Measurements from ENCODE around the gene IFITM1.
"Not testable (repeated sequence)": the region's sequence is repeated elsewhere in the genome, so short reads cannot be mapped to it uniquely, and the experiment has no call there.

IFITM1 gene

DNA sequence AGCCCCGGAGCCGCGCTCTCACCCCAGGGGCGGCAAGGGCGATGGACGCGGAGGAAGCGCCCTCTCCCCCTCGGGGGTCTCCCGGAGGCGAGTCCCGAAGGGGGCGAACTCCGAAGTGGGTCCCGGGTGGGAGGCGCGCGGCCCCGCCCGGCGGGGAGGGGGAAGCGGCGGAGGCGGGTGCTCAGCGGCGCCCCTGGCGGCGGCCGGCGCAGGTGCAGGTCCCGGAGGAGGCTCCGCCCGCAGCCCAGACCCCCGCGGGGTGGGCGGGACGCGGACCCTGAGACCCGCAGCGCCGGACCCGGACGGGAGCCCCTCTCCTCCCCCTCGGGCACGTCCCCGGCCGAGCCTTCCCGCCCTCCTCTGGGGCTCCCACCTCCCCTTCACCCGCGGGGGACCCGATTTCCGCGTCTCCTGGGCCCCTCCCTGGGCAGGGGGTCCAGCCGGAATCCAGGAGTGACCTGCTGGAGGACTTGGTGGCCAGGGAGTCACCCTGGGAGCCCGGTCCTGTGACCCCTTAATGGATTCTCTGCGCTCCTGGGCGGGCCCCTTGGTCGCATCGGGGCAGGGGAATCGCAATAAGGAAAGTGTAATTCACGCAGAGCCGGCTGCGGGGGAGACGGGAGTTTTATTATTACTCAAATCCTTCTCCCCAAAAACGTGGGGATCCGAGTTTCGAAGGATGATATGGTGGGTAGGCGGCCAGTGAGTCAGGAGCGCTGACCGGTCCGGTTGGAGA is 2.7 kb upstream of the IFITM1 start:
- DNase-seq = not testable (repeated sequence)

DNA sequence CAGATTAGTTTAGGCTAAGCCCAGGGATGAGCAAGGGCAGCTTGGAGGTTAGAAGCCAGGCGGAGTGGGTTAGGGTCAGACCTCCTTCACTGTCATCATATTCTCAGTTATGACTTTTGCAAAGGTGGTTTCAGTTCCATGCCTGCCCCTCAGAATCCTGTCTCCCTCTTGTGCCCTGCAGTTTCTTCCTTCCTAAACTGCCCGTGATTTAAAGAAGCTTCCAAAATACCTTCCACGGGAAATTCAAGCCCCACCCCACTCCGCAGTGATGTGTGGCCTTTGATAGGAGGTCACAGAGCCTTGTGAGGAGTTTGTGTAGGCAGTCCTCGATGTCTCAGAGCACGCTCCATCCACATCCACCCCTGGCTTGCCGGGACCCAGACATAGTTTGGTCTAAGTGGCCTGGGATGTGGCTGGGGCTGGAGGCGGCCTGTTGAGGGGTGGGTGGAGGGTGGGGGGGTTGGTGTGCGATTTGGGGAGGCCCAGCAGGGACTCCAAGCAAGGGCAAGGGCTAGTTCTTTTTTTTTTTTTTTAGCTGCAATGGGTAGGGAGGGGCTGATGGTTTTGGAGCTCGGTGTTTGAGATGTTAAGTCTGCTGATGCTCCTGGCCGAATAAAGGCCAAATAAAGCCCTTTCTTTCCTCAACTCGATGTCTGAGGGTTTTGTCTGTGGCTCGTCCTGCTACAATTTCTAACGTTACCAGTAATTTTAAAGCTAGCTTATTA is 1.6 kb upstream of the IFITM1 start:
- no peak for DNase-seq

DNA sequence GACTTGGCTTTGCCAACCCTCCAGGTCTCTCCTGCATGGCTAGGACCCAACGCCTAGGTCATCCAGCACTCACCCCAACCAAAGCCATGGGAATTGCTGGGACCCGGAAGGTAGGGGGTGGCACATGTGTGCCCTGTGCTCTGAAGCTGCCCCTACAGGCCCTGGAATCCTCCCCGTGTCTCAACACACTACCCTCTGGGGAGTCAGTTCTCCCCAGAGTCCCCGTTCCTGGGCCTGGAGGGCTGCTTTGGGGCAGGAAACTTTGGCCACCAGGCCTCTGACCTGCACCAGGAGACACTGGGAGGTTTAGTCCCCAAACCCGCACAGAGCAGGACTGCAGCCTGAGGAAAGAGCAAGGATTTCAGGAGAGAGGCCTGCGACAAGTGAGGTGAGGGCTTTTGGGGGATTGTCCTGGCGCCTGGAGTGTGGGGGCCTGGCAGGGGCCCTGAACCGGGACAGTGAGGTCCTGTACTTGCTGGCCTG is 495 bp upstream of the IFITM1 start:
- no peak for DNase-seq

DNA sequence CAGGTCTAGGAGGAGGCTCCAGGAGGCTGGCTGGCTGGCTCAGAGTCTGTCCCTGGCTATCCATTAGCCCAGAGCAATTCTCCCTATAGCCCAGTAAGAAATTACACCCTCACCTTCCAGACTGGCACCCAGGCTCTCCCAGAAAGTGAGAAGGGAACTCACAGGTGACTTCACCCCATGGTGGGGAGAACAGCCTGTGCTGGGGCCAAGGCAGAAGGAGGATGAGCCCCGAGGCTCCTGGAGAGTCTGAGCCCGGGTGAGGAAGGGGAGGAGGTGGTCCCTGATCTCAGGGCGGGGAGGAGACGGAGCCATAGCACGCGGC is 675 bp downstream of the IFITM1 start:
- not testable (repeated sequence) for DNase-seq

DNA sequence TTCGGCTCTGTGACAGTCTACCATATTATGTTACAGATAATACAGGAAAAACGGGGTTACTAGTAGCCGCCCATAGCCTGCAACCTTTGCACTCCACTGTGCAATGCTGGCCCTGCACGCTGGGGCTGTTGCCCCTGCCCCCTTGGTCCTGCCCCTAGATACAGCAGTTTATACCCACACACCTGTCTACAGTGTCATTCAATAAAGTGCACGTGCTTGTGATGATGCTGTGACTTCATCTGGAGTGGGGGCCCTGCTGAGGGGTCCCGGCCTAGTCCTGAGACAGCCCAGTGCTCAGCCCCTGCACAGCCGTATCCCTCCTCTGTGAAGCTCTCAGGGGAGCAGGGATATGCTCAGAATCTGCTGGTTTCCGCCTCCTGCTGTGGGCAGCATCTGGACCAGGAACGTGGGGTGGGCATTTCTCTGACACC is 1.2 kb downstream of the IFITM1 start:
- no peak for DNase-seq

DNA sequence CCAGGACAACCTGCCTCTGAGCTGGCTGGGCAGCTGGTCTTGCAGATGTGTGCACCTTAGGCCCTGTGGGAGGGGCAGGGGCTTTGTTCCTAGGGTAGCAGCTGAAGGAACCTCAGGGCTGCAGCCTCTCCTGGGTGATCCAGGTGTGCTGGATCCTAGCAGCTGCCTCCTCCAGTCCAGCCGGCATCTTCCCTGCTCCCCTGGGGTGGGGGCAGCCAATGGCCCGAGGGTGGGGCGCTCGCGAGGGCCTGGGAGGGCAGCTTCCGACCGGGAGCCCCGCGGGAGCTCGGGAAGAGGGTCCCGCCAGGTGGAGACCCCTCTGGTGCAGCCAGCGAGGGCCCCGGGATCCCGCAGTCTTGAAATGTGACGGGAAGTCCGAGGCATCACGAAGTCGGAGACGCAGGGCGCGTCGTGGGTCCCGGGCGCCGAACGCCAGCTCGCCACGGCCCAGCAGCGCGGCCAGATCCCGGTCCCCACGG is 1.7 kb downstream of the IFITM1 start:
- DNase-seq = no peak

DNA sequence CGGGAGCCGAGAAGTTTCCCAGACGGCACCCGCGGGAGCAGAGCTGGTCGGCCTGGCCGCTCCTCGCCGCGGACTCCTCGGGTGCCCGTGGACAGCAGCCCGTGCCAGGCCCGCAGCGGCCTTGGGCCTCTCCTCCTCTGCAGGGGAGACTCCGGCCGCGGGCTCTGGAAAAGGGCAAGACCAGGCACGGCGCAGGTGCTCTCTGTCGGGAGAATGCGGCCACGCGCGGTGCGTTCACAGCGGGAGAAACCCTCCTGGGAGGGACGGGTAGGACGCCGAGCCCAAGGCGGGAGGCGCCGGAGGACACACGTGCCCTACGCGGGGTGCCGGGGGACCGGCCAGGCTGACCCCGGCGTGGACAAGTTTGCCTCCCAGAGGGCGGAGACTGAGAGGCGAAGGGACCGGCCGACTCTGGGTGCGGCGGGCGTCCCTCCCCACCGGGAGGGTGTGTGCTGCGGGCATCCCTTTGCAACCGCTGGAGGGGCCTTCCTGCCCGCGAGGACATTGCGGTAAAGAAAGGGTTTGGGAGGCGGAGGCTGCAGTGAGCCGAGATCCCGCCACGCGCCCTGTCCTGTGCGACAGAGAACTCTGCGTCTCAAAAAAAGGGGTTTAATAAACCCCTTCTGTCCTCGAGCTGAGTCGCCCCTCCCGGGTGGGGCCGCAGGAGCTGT is 2.3 kb downstream of the IFITM1 start:
- DNase-seq = no peak

DNA sequence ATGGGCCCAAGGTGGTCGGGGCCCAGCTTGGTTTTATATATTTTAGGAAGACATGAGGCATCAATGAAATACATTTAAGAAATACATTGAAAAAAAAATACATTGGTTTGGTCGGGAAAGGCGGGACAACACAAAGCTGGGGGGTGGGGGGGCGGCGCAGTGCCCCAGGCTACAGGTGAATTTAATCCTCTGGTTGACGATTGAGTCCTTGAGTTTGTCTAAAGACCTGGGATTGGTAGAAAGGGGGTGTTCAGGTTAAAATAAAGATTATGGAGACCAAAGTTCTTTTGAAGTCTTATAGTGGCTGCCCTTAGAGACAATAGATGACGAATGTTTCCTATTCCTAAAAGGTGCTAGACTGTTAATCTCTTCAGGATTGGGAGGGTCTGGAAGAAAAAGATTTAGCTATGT is 3.1 kb downstream of the IFITM1 start:
- no peak for DNase-seq

DNA sequence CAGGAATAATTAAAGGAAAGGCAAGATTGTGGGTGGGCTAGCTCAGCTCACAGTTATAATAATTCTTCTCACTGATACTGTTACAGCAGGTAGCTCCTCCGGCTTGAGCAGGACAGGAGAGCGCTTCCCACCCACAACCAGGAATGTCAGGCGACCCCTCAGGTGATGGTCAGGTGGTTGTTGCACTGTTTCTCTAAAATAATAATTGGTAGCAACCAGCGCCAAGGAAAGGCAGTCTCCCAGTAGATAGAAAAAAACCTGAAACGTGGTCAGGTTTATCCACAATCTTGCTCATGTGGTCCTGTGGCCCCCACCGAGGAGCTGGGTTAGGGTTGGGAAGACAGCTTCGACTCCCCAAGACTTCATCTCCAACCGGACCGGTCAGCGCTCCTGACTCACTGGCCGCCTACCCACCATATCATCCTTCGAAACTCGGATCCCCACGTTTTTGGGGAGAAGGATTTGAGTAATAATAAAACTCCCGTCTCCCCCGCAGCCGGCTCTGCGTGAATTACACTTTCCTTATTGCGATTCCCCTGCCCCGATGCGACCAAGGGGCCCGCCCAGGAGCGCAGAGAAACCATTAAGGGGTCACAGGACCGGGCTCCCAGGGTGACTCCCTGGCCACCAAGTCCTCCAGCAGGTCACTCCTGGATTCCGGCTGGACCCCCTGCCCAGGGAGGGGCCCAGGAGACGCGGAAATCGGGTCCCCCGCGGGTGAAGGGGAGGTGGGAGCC is 4.0 kb downstream of the IFITM1 start:
- DNase-seq = not testable (repeated sequence)

DNA sequence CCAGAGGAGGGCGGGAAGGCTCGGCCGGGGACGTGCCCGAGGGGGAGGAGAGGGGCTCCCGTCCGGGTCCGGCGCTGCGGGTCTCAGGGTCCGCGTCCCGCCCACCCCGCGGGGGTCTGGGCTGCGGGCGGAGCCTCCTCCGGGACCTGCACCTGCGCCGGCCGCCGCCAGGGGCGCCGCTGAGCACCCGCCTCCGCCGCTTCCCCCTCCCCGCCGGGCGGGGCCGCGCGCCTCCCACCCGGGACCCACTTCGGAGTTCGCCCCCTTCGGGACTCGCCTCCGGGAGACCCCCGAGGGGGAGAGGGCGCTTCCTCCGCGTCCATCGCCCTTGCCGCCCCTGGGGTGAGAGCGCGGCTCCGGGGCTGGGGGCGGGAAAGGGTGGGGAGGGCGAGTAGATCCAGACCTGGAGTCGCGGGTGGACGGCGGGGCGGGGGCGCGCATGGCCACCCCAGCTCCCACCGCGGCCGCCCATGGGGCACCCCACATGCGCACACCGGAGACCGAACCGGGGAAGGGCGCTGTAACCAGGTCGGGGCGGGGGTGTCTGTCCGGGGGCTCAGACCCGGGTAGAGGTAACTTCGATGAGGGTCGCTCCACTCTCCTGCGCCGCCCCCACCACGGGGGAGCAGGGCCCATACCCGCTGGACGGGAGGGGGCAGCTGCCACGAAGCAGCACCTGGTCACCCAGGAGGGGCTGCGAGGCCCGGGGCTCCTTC is 4.7 kb downstream of the IFITM1 start:
- DNase-seq = not testable (repeated sequence)

DNA sequence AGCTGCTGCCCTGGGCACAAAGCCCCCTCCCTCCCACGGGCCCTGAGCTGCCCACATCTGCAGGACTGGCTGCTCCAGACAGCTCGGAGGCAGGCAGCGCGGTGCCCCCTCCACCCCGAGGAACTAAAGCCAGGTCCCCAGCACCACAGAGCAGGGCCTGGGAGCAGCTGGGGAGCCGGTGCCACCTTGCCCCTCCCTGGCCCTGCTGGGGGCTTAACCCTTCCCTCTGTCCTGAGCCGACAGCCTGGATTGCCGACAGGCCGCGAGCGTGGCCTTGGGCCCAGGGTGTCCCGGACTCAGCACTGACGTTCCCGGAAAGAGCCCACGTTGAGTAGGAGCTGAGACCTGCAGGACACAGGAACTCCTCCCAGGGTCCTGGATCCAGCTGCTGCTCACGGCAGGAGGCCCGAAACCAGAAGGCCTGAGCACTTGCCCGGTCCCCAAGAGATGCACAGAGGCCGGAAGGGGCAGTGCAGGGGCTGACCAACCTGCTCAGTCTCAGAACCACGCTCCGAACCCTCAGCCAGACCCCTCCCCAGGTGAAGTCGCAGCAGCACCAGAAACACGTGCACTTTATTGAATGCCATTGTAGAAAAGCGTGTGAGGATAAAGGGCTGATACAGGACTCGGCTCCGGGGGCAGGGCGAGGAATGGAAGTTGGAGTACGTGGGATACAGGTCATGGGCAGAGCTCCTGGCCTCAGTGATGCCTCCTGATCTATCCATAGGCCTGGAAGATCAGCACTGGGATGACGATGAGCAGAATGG is 5.5 kb downstream of the IFITM1 start:
- not testable (repeated sequence) for DNase-seq

DNA sequence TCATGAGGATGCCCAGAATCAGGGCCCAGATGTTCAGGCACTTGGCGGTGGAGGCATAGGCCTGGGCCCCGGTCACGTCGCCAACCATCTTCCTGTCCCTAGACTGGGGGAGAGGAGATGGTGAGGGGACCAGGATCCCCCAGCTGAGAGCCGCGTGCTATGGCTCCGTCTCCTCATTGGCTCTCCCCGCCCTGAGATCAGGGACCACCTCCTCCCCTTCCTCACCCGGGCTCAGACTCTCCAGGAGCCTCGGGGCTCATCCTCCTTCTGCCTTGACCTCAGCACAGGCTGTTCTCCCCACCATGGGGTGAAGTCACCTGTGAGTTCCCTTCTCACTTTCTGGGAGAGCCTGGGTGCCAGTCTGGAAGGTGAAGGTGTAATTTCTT is 6.0 kb downstream of the IFITM1 start:
- not testable (repeated sequence) for DNase-seq

DNA sequence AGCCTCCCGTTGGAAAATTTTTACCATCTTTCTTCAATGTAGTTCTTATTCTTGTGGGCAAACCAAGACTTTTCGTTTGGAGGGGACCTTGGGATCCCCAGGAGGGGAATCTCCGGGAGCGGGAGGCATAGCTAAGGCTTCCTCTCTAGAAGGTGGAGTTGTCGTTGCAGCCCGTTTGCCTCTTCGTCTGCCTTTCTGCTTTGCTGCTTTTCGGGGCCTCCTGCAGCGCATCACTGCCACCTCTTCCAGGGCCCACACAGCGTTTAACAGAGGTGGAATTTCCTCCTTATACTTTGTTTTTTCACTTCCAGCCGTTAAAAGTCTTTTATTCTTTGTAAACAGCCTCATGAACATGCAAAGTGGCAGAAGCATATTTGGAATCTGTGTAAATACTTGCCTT is 10.3 kb downstream of the IFITM1 start:
- no peak for DNase-seq

DNA sequence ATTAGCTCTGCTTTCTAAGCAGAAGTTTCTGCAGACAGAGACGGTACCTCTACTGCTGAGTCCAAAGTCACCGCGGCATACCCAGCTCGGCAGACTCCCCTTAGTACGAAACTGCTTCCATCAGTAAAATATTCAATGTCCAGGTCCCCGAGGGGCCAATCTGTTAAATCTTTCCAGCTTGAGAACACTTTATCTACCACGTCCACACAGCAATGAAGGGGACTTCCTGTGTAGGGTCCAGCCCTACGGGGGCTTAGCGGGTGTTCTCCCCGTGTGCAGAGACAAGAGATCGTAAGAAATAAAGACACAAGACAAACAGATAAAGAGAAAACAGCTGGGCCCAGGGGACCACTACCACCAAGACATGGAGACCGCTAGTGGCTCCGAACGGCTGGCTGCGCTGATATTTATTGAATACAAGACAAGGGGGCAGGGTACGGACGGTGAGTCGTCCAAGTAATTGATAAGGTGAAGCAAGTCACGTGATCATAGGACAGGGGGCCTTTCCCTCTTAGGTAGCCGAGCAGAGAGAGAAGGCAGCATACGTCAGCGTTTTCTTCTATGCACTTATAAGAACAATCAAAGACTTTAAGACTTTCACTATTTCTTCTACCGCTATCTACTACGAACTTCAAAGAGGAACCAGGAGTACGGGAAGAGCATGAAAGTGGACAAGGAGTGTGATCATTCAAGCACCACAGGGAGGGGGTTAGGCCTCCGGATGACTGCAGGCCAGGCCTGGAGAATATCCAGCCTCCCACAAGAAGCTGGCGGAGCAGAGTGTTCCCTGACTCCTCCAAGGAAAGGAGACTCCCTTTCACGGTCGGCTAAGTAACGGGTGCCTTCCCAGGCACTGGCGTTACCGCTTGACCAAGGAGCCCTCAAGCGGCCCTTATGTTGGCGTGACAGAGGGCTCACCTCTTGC is 11.0 kb downstream of the IFITM1 start:
- not testable (repeated sequence) for DNase-seq

DNA sequence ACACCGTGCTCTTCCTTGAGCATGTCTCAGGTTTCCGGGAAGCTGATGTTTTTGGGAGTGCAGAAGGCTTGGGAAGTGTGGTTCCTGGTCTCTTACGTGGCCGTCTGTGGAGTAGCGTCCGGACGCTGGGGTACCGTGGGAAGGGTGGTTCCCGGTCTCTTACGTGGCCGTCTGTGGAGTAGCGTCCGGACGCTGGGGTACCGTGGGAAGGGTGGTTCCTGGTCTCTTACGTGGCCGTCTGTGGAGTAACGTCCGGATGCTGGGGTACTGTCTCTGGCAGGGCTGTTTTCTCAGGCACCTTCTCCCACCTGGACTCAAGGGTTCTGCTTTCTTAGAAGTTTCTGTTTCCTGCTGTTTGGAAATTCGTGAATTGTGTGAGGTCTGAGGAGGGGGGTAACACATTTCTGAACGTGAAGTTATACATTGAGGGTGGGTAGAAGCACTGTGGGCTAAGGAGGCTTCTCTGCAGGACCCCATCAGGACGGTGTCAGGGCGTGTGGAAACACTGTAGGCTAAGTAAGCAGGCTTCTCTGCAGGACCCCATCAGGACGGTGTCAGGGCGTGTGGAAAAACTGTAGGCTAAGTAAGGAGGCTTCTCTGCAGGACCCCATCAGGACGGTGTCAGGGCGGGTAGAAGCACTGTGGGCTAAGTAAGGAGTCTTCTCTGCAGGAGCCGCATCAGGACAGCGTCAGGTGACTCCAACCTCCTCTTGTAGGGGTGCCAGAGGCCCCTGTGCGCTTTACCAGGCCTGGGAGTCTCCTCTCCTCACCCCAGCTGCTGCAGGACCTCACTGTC is 12.2 kb downstream of the IFITM1 start:
- DNase-seq = no peak

DNA sequence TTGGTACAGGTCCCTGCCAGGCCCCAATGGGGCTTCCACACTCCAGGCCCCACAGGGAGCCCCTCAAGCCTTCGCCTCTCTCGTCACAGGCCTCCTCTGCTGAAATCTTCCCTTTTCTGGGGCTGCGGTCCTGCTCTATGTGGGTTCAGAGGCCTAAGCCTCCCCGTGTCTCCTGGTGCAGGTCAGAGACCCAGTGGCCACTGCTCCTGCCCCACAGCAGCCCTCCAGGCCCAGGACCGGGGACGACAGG is 12.7 kb downstream of the IFITM1 start:
- no peak for DNase-seq

DNA sequence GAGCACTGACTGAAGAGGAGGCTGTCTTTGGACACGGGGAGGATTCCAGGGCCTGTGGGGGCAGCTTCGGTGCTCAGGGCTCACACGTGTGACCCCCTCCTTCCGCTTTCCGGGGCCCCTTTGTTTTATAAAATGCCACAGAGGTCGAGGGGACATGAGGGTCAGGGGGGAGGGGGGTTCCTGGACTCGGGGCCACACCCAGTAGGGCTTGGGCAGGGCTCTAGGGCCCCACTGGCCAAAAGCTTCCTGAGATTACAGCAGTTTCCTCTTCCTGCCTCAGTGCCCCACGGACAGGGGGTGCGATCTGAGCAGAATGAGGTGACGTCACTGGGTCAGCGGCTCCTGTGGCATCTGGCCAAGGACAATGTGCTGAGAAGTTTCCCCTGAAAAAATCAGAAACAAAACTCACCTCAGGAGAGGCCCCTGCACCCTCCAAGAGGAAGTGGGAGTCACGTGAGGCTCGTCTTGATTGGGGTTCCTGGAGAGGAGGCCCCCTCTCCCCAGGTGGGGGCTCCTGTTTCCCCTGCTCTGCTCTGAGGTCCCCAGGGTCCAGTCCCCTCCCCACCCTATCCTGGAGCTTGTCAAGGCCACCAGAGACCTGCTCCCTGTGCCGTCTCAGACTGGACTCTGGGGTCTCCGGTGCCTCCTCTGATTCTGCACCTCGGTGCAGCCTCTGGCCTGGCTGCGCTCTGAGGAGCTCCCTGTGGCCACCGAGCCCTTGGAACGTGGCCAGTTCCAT is 13.2 kb downstream of the IFITM1 start:
- DNase-seq = no peak

DNA sequence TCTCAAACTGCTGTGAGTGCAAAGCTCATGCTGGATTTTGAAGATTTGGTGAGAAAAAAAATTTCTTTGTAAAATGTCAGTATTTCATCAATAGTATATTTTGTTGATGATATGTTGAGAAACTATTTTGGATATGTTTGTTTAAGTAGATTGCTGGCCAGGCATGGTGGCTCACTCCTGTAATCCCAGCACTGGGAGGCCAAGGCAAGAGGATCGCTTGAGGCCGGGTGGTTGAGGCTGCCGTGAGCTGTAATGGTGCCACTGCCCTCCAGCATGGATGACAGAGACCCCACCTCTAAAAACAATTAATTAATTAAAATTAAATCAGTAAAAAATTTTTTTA is 13.7 kb downstream of the IFITM1 start:
- no peak for DNase-seq

DNA sequence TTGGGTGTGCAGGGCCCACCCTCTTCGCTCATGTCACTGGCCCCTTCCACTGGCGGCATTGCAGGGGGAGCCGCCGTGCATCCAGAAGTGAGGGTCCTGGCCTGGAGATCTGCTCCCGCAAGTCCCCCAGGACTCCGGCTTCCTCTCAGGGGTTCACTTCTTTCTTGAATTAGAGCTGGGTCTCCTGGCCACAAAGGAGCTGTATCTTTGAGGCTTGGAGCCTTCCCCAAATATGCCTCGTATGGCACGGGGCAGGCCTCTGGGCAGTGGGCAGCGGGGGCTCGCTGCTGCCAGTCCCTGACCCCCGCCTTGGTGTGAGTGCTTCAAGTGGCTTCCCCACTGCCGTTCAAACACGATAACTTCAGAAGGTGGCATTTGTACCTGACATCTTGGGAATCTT is 14.2 kb downstream of the IFITM1 start:
- DNase-seq = no peak

All from NCI-H2171 treated with DMSO at 0.1 percent for 48 hours (cell line).